H1 (cell line): ENCODE measurements around the gene SPOCK1. TPM values are rescaled to one million over a fixed set of nuclear protein-coding genes. Genes with fewer than 3 reads are reported as not detected.

Experiments used
- CTCF ChIA-PET: fragments of 300-600 bp; sonication (Branson Sonifier 250); formaldehyde crosslinking; loops from one replicate; lab custom pipeline; 2021; ENCODE audit not compliant: partially characterized antibody; lab: Charles Lee
- POLR2A ChIA-PET: fragments of 300-600 bp; sonication (Branson Sonifier 250); formaldehyde crosslinking; loops from one replicate; lab custom pipeline; 2021; ENCODE audit warnings: inconsistent platforms; ENCODE audit not compliant: partially characterized antibody; lab: Charles Lee
- DNase-seq, 2 experiments: peaks; one replicate each; pipeline versions ENCODE4 v3.0.0 to v3.0.0-alpha.2; 2010 to 2022; ENCODE audit warnings: low spot score in 2 of 2, low read depth in 1 of 2, mixed read lengths in 1 of 2
- FAIRE-seq: peaks from 2 replicates; lab custom pipeline; 2011; peaks lifted over from hg19 to GRCh38; lab: Jason Lieb, UNC
- H2AFZ ChIP-seq: 2 replicates; pipeline ENCODE4 v1.8.1; 2012; ENCODE audit warnings: low read length, inconsistent platforms
- H2AK5ac ChIP-seq: 2 replicates; pipeline ENCODE4 v1.6.1; 2013; ENCODE audit warnings: low read depth, low read length
- H2BK120ac ChIP-seq: replicated peaks from 2 replicates; pipeline ENCODE3; 2013; ENCODE audit warnings: low read depth, low read length, inconsistent platforms
- H2BK12ac ChIP-seq: 2 replicates; pipeline ENCODE4 v1.6.1; 2013; ENCODE audit warnings: low read depth, low read length
- H2BK15ac ChIP-seq: 2 replicates; pipeline ENCODE4 v1.6.1; 2013; ENCODE audit warnings: low read length
- H2BK20ac ChIP-seq: 2 replicates; pipeline ENCODE4 v1.6.1; 2013; ENCODE audit warnings: low read length
- H2BK5ac ChIP-seq: 2 replicates; pipeline ENCODE4 v1.6.1; 2013; ENCODE audit warnings: low read depth, low read length
- H3K14ac ChIP-seq: 2 replicates; pipeline ENCODE4 v1.6.1; 2013; ENCODE audit warnings: inconsistent platforms; ENCODE audit not compliant: insufficient read length
- H3K18ac ChIP-seq: 2 replicates; pipeline ENCODE4 v1.6.1; 2013; ENCODE audit warnings: low read length; ENCODE audit errors: extremely low read depth
- H3K23ac ChIP-seq: 2 replicates; pipeline ENCODE4 v1.6.1; 2013; ENCODE audit warnings: inconsistent platforms; ENCODE audit not compliant: insufficient read length
- H3K23me2 ChIP-seq: 2 replicates; pipeline ENCODE4 v1.6.1; 2013; ENCODE audit warnings: low read depth, low read length
- H3K27ac ChIP-seq: 2 replicates; pipeline ENCODE4 v1.6.1; 2011; ENCODE audit warnings: low read depth, low read length, inconsistent platforms
- H3K27me3 ChIP-seq, 4 experiments: replicated peaks in 1 of 4; 1 replicate in 1 of 4; 2 replicates in 3 of 4; pipeline versions ENCODE4 v1.6.1 to v1.8.1; 2011 to 2013; ENCODE audit warnings: low read length in 3 of 4, mild to moderate bottlenecking in 3 of 4, inconsistent platforms in 2 of 4, mixed read lengths in 2 of 4, moderate library complexity in 1 of 4; ENCODE audit not compliant: control insufficient read depth in 3 of 4, insufficient read depth in 3 of 4; ENCODE audit errors: extremely low read depth in 1 of 4
- H3K36me3 ChIP-seq, 4 experiments: 2 replicates each; pipeline versions ENCODE4 v1.6.1 to v1.8.1; 2011 to 2013; ENCODE audit warnings: mild to moderate bottlenecking in 4 of 4, low read length in 3 of 4, moderate library complexity in 2 of 4, control low read depth in 1 of 4, inconsistent platforms in 1 of 4; ENCODE audit not compliant: insufficient read depth in 4 of 4, control insufficient read depth in 2 of 4
- H3K4ac ChIP-seq: replicated peaks from 2 replicates; pipeline ENCODE3; 2013; ENCODE audit warnings: low read length, low read depth, mixed read lengths, inconsistent platforms; ENCODE audit not compliant: insufficient read length
- H3K4me1 ChIP-seq, 4 experiments: replicated peaks in 1 of 4; 1 replicate in 1 of 4; 2 replicates in 3 of 4; pipeline versions ENCODE4 v1.6.1 to v1.8.1; 2011 to 2013; ENCODE audit warnings: low read length in 3 of 4, inconsistent platforms in 2 of 4, mixed read lengths in 1 of 4; ENCODE audit not compliant: insufficient read depth in 4 of 4, control insufficient read depth in 3 of 4
- H3K4me2 ChIP-seq, 2 experiments: 2 replicates each; pipeline versions ENCODE4 v1.6.1 to v1.8.1; 2011 to 2013; ENCODE audit warnings: low read depth in 2 of 2, low read length in 2 of 2, control low read depth in 1 of 2, inconsistent platforms in 1 of 2, mild to moderate bottlenecking in 1 of 2; ENCODE audit not compliant: insufficient read depth in 1 of 2
- H3K4me3 ChIP-seq, 4 experiments: fragments of 200-600, 300-600 bp in 1 of 4; sonication (generic), shearing (Covaris generic), sonication (Bioruptor Twin) in 1 of 4; 2 replicates each; pipeline versions ENCODE4 v1.5.1 to v1.8.1; 2011 to 2016; ENCODE audit warnings: low read length in 4 of 4, low read depth in 3 of 4, control low read depth in 2 of 4, inconsistent platforms in 2 of 4, mild to moderate bottlenecking in 2 of 4, mixed read lengths in 1 of 4, moderate library complexity in 1 of 4; ENCODE audit not compliant: insufficient read depth in 2 of 4; ENCODE audit errors: extremely low read depth in 1 of 4
- H3K56ac ChIP-seq: replicated peaks from 2 replicates; pipeline ENCODE3; 2013; ENCODE audit warnings: low read depth, mild to moderate bottlenecking, mixed read lengths, low read length, inconsistent platforms; ENCODE audit not compliant: insufficient read length
- H3K79me1 ChIP-seq: 2 replicates; pipeline ENCODE4 v1.6.1; 2013; ENCODE audit warnings: low read depth, low read length, control low read depth
- H3K79me2 ChIP-seq, 2 experiments: 2 replicates each; pipeline versions ENCODE4 v1.6.1 to v1.8.1; 2012 to 2013; ENCODE audit warnings: low read length in 2 of 2, mild to moderate bottlenecking in 2 of 2, inconsistent platforms in 1 of 2; ENCODE audit not compliant: insufficient read depth in 2 of 2, control insufficient read depth in 1 of 2
- H3K9ac ChIP-seq, 4 experiments: replicated peaks in 1 of 4; 1 replicate in 1 of 4; 2 replicates in 3 of 4; pipeline versions ENCODE4 v1.6.1 to v1.8.1; 2011 to 2013; ENCODE audit warnings: low read depth in 3 of 4, low read length in 3 of 4, control low read depth in 2 of 4, mild to moderate bottlenecking in 2 of 4, moderate library complexity in 2 of 4, inconsistent platforms in 1 of 4; ENCODE audit errors: extremely low read depth in 1 of 4
- H3K9me3 ChIP-seq, 2 experiments: 2 replicates each; pipeline versions ENCODE4 v1.6.1 to v1.8.1; 2012 to 2013; ENCODE audit warnings: mild to moderate bottlenecking in 2 of 2, moderate library complexity in 2 of 2, control low read depth in 1 of 2, inconsistent platforms in 1 of 2, low read depth in 1 of 2, low read length in 1 of 2, mixed read lengths in 1 of 2; ENCODE audit not compliant: insufficient read depth in 2 of 2
- H4K20me1 ChIP-seq, 2 experiments: replicated peaks in 1 of 2; 2 replicates each; pipeline versions ENCODE3 to v1.8.1; 2011 to 2013; ENCODE audit warnings: inconsistent platforms in 2 of 2, low read length in 2 of 2, mild to moderate bottlenecking in 1 of 2; ENCODE audit not compliant: insufficient read depth in 2 of 2, control insufficient read depth in 1 of 2
- H4K5ac ChIP-seq: 2 replicates; pipeline ENCODE4 v1.6.1; 2013; ENCODE audit warnings: low read length, low read depth, mixed read lengths, inconsistent platforms; ENCODE audit not compliant: insufficient read length
- H4K8ac ChIP-seq: 2 replicates; pipeline ENCODE4 v1.8.0; 2013; ENCODE audit warnings: mild to moderate bottlenecking, moderate library complexity, low read length, inconsistent platforms; ENCODE audit not compliant: insufficient read depth; ENCODE audit errors: extremely low read depth
- H4K91ac ChIP-seq: replicated peaks from 2 replicates; pipeline ENCODE3; 2013; ENCODE audit warnings: low read length, mixed read lengths, inconsistent platforms; ENCODE audit not compliant: insufficient read length
- BACH1 ChIP-seq: IDR thresholded peaks from 2 replicates; pipeline ENCODE4 v1.6.1; 2012; ENCODE audit warnings: low read length, improper control_type of control experiment
- BCL11A ChIP-seq, 2 experiments: IDR thresholded peaks; one replicate each; pipeline ENCODE4 v1.6.1; 2011; ENCODE audit warnings: low read depth in 2 of 2, low read length in 2 of 2, mild to moderate bottlenecking in 2 of 2
- HDAC6 ChIP-seq: IDR thresholded peaks from one replicate; pipeline ENCODE4 v1.7.1; 2012; ENCODE audit warnings: low read depth, mild to moderate bottlenecking, inconsistent platforms, low read length, moderate library complexity
- MAX ChIP-seq: IDR thresholded peaks from 2 replicates; pipeline ENCODE4 v1.6.1; 2012; ENCODE audit warnings: inconsistent platforms
- NANOG ChIP-seq: IDR thresholded peaks from 2 replicates; pipeline ENCODE4 v1.6.1; 2011; ENCODE audit warnings: low read length, low read depth, mild to moderate bottlenecking, inconsistent platforms; ENCODE audit not compliant: insufficient read depth, poor library complexity, severe bottlenecking
- WGBS, 2 experiments: shearing (Covaris generic) in 1 of 2; methylation state at CpG; one replicate each; pipeline versions ENCODE4 v1.1.6 to v1.1.7; 2013 to 2015; ENCODE audit warnings: low lambda C conversion rate in 2 of 2, mixed read lengths in 2 of 2, inconsistent platforms in 1 of 2, low coverage in 1 of 2, missing lambda C conversion rate in 1 of 2; ENCODE audit not compliant: insufficient replicate concordance in 2 of 2, insufficient coverage in 1 of 2, insufficient read length in 1 of 2; ENCODE audit errors: extremely low coverage in 1 of 2, missing lambda C conversion rate in 1 of 2; 5-methylcytosine and 5-hydroxymethylcytosine counted together
- polyA plus RNA-seq, 7 experiments: library from polyadenylated mRNA; depleted of rRNA in 3 of 7; stranded (reverse) in 5 of 7; unstranded in 2 of 7; fragments of >200 nt in 5 of 7; fragments of 200-250 nt in 2 of 7; gene quantifications; 1 replicate in 5 of 7; 2 replicates in 1 of 7; 4 replicates in 1 of 7; pipeline versions ENCODE4 v1.2.1 to v1.2.3, GENCODE V29; 2011 to 2013; ENCODE audit warnings: missing spikeins in 2 of 7, mixed read lengths in 2 of 7
- total RNA-seq: library from RNA; stranded (reverse); fragmentation: NEBNext Ultra II Directional; extraction: Animal tissue kit (Norgen Biotek cat#: 25700); gene quantifications from 2 replicates; pipeline ENCODE4 v1.2.1, GENCODE V29; 2021

Gene SPOCK1
- total and polyA plus RNA-seq, 2 of the 8 experiments (the other 6 are each of a cell fraction or from before 2014, with no cell fraction given): 6.9 to 18.1 TPM

- no peak overlapping the region for H2BK15ac ChIP-seq
Observed at GRCh38 chr5:137375741-137376526, 123.2 kb downstream of the SPOCK1 start.

More at GRCh38 chr5:137375741-137376526, 123.2 kb downstream of the SPOCK1 start:
- H4K91ac ChIP-seq: no peak overlapping the region
- no peaks in the 10 kb centered on the region for H4K20me1 ChIP-seq
- H2AK5ac ChIP-seq: no peak overlapping the region
- no peak overlapping the region for H3K9ac ChIP-seq
- no peak overlapping the region for H2BK20ac ChIP-seq
- no peaks in the 10 kb centered on the region for H3K79me1 ChIP-seq
- no peak overlapping the region for H4K8ac ChIP-seq
- 84% methylated on average over 11 of the region's 11 CpGs; no CpG with 5 or more reads in 1 of the 2 experiments for WGBS, 2 experiments
- H3K14ac ChIP-seq: no peak overlapping the region
- H4K5ac ChIP-seq: no peak overlapping the region
- no peak for TF ChIP-seq BACH1
- no peak for TF ChIP-seq HDAC6
- TF ChIP-seq BCL11A (IDR thresholded peaks at IDR 0.05; ENCODE audit: low read depth in 2 of 2, low read length in 2 of 2): no peak
- no peak for TF ChIP-seq MAX
- TF ChIP-seq NANOG: no peak
- no peak overlapping the region for H3K27ac ChIP-seq
- no peaks in the 10 kb centered on the region for H3K79me2 ChIP-seq
- no peak overlapping the region for H2BK5ac ChIP-seq
- H3K23ac ChIP-seq: no peak overlapping the region
- no peak overlapping the region for H2BK12ac ChIP-seq
- no peak overlapping the region for H2BK120ac ChIP-seq
- CTCF ChIA-PET: interaction anchor here (0.7 to 2.5 kb wide), 3 partner anchors 10 to 30 kb away, joined by 4 to 11 read pairs (median 5); no protein-coding TSS in a partner anchor
- H3K56ac ChIP-seq: no peak overlapping the region
- no peak overlapping the region for H2AFZ ChIP-seq
- no peak overlapping the region for H3K4me3 ChIP-seq
- H3K36me3 ChIP-seq: no peaks in the 10 kb centered on the region
- no peak for DNase-seq
- no peak for FAIRE-seq
- POLR2A ChIA-PET: interaction anchor here (0.7 kb wide), 1 partner anchor 11 kb away, joined by 4 read pairs; no protein-coding TSS in a partner anchor
- H3K27me3 ChIP-seq: no peaks in the 10 kb centered on the region
- peaks cover under 1 to 7% of the 10 kb centered on the region in 2 experiments; a peak in 3 of 4 replicates for H3K9me3 ChIP-seq
- no peak overlapping the region for H3K18ac ChIP-seq
- no peak overlapping the region for H3K4ac ChIP-seq
- H3K4me1 ChIP-seq: no peaks in the 10 kb centered on the region; a peak in 2 of 7 replicates
- H3K23me2 ChIP-seq: no peaks in the 10 kb centered on the region
- no peak overlapping the region for H3K4me2 ChIP-seq
